Thoracic aorta (tissue), 2 donors: Measurements from ENCODE around the gene THAP3. TPM values are rescaled to one million over a fixed set of nuclear protein-coding genes. Genes with fewer than 3 reads are reported as not detected.
A peak's percentile ranks its signal among the peaks of the same experiment; 100 is the strongest.

Experiments used
- ATAC-seq: fragments of 150-250 bp; one replicate; pipeline ENCODE4 v1.8.0; 2017; ENCODE audit warnings: low read depth; ENCODE audit not compliant: insufficient number of reproducible peaks, low FRiP score
- DNase-seq: peaks from one replicate; pipeline ENCODE4 v3.0.0-alpha.2; 2020; ENCODE audit warnings: low spot score
- H3K27ac ChIP-seq, 2 donors: fragments of 200-600 bp; sonication (generic); 1 replicate in 1 of 2; 2 replicates in 1 of 2; pipeline ENCODE4 v1.5.1; 2016; ENCODE audit warnings: mild to moderate bottlenecking in 2 of 2, moderate library complexity in 2 of 2
- H3K27me3 ChIP-seq: fragments of 200-600 bp; sonication (generic); replicated peaks from 2 replicates; pipeline ENCODE4 v1.6.0; 2016; ENCODE audit warnings: mild to moderate bottlenecking; ENCODE audit not compliant: insufficient read depth
- H3K36me3 ChIP-seq: fragments of 200-600 bp; sonication (generic); one replicate; pipeline ENCODE4 v1.5.1; 2016
- H3K4me1 ChIP-seq, 2 donors: fragments of 200-600 bp; sonication (generic); 1 replicate in 1 of 2; 2 replicates in 1 of 2; pipeline versions ENCODE4 v1.5.1 to v1.6.0; 2016; ENCODE audit warnings: low read depth in 2 of 2, mild to moderate bottlenecking in 1 of 2; ENCODE audit not compliant: control insufficient read depth in 1 of 2
- H3K4me3 ChIP-seq: fragments of 200-600 bp; sonication (generic); 2 replicates; pipeline ENCODE4 v1.5.1; 2016; ENCODE audit warnings: mild to moderate bottlenecking
- H3K9me3 ChIP-seq: fragments of 200-600 bp; sonication (generic); 2 replicates; pipeline ENCODE4 v1.5.1; 2016
- total RNA-seq, 2 donors: library from RNA; depleted of rRNA; stranded (reverse); fragments of >200 nt; gene quantifications; one replicate each; pipeline versions ENCODE4 v1.1.0 to v1.2.3, GENCODE V29; 2016
- TF ChIP-seq, protein P1 (sequence below): fragments of 200-600 bp; sonication (generic); IDR thresholded peaks from one replicate; pipeline ENCODE4 v1.5.1; 2019; ENCODE audit warnings: antibody characterized with exemption

The THAP3 gene
- total RNA-seq, 2 donors from 2014 or later, result 14.1 to 18.7 TPM

GRCh38 chr1:6580119-6580592 lies 44.5 kb upstream of the THAP3 start:
- TF ChIP-seq, protein P1, sequence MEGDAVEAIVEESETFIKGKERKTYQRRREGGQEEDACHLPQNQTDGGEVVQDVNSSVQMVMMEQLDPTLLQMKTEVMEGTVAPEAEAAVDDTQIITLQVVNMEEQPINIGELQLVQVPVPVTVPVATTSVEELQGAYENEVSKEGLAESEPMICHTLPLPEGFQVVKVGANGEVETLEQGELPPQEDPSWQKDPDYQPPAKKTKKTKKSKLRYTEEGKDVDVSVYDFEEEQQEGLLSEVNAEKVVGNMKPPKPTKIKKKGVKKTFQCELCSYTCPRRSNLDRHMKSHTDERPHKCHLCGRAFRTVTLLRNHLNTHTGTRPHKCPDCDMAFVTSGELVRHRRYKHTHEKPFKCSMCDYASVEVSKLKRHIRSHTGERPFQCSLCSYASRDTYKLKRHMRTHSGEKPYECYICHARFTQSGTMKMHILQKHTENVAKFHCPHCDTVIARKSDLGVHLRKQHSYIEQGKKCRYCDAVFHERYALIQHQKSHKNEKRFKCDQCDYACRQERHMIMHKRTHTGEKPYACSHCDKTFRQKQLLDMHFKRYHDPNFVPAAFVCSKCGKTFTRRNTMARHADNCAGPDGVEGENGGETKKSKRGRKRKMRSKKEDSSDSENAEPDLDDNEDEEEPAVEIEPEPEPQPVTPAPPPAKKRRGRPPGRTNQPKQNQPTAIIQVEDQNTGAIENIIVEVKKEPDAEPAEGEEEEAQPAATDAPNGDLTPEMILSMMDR, result no peak

GRCh38 chr1:6580593-6581409 lies 43.9 kb upstream of the THAP3 start:
- Histone ChIP-seq H3K4me1 (peaks cover 16 to 34% of the 10 kb centered on the region in 2 donors), H3K4me3 (peak overlapping the region; percentile 93), H3K36me3 (no peaks in the 10 kb centered on the region), H3K27ac (peak overlapping the region; percentile 91 to 93), H3K9me3 (no peaks in the 10 kb centered on the region), H3K27me3 (no peaks in the 10 kb centered on the region)
- ATAC-seq (no peak), DNase-seq (no peak)
- TF ChIP-seq, protein P1, result no peak

More at GRCh38 chr1:6580119-6580592, 44.5 kb upstream of the THAP3 start:
- H3K4me1 ChIP-seq, result peaks cover 16 to 34% of the 10 kb centered on the region in 2 donors
- H3K9me3 ChIP-seq, result no peaks in the 10 kb centered on the region
- no peaks in the 10 kb centered on the region for H3K36me3 ChIP-seq
- peak overlapping the region; percentile 91 to 93 for H3K27ac ChIP-seq
- DNase-seq (no peak), ATAC-seq (no peak)
- peak overlapping the region; percentile 93 for H3K4me3 ChIP-seq
- no peaks in the 10 kb centered on the region for H3K27me3 ChIP-seq

- DNase-seq (no peak), ATAC-seq (no peak)
- peak overlapping the region in 1 of 2 donors; percentile 93 for H3K27ac ChIP-seq
- H3K27me3 ChIP-seq, result no peaks in the 10 kb centered on the region
- peaks cover 17 to 38% of the 10 kb centered on the region in 2 donors for H3K4me1 ChIP-seq
- no peaks in the 10 kb centered on the region for H3K9me3 ChIP-seq
- H3K36me3 ChIP-seq, result no peaks in the 10 kb centered on the region
- no peak overlapping the region for H3K4me3 ChIP-seq
- TF ChIP-seq, protein P1, result no peak
Measured at GRCh38 chr1:6581561-6582305, 42.9 kb upstream of the THAP3 start.

DNA sequence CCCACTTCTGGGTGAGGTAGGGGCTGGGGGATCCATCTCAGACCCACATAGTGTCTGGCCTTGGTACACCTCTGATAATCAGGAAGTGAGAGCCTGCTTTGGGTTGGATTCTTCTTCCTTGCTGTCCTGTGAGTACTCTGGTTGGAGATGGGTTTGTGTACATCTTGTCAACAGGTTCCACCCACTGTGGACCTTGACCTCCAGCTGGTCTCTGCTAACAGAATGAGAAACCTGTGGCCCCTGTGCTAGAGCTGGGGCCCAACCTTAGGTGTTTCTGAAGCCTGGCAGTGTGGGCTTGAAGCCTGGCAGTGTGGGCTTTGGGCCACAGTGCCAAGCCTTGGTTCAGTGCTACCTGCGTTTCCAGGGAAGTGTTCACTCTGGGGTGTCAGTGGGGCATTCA lies 42.3 kb upstream of the THAP3 start:
- H3K4me1 ChIP-seq, result peaks cover 19 to 44% of the 10 kb centered on the region in 2 donors
- no peak overlapping the region for H3K4me3 ChIP-seq
- H3K27me3 ChIP-seq, result no peaks in the 10 kb centered on the region
- TF ChIP-seq, protein P1, result no peak
- H3K36me3 ChIP-seq, result no peaks in the 10 kb centered on the region
- H3K9me3 ChIP-seq, result no peaks in the 10 kb centered on the region
- no peak for DNase-seq
- no peak for ATAC-seq
- peak overlapping the region in 1 of 2 donors; percentile 10 for H3K27ac ChIP-seq
